ENCODE measurements around the gene FYTTD1. TPM values are rescaled to one million over a fixed set of nuclear protein-coding genes. Genes with fewer than 3 reads are reported as not detected.
A peak's percentile ranks its signal among the peaks of the same experiment; 100 is the strongest.
"Not testable (repeated sequence)": the region's sequence is repeated elsewhere in the genome, so short reads cannot be mapped to it uniquely, and the experiment has no call there.

Gene FYTTD1
- total RNA-seq, 1 donor from 2014 or later: 44.0 TPM

DNA sequence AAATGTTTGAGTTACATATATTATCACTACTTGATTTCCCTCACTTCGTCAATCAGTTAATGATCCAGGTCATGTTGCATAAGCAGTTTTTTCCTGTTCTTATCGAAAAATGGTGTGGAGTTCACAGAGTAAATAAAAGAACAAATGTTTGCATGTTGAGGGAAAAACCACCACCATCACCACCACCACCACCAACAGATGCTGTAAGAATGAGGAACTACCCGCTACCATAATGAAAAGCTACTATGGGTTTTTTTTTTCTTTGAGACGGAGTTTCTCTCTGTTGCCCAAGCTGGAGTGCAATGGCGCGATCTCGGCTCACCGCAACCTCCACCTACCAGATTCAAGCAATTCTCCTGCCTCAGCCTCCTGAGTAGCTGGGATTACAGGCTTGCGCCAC, 40.5 kb upstream of the FYTTD1 start:
- Histone ChIP-seq H3K4me1 (peaks cover 15% of the 10 kb centered on the region), H3K9me3 (no peaks in the 10 kb centered on the region), H3K4me3 (no peak overlapping the region), H3K36me3 (peaks cover 0 to 9% of the 10 kb centered on the region in 2 donors), H3K27ac (no peak overlapping the region), H3K27me3 (no peaks in the 10 kb centered on the region)
- TF ChIP-seq POLR2A (IDR thresholded peaks at IDR 0.05): no peak
- TF ChIP-seq, protein P1, sequence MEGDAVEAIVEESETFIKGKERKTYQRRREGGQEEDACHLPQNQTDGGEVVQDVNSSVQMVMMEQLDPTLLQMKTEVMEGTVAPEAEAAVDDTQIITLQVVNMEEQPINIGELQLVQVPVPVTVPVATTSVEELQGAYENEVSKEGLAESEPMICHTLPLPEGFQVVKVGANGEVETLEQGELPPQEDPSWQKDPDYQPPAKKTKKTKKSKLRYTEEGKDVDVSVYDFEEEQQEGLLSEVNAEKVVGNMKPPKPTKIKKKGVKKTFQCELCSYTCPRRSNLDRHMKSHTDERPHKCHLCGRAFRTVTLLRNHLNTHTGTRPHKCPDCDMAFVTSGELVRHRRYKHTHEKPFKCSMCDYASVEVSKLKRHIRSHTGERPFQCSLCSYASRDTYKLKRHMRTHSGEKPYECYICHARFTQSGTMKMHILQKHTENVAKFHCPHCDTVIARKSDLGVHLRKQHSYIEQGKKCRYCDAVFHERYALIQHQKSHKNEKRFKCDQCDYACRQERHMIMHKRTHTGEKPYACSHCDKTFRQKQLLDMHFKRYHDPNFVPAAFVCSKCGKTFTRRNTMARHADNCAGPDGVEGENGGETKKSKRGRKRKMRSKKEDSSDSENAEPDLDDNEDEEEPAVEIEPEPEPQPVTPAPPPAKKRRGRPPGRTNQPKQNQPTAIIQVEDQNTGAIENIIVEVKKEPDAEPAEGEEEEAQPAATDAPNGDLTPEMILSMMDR (IDR thresholded peaks at IDR 0.05): no peak
- no peak for TF ChIP-seq POLR2AphosphoS5 (IDR thresholded peaks at IDR 0.05; ENCODE audit: insufficient read depth in 1 of 2, low read depth in 1 of 2)
- no peak for DNase-seq (ENCODE audit: extremely low spot score in 2 of 2)
- intact Hi-C loops (cut with DNase I): no loop called here

DNA sequence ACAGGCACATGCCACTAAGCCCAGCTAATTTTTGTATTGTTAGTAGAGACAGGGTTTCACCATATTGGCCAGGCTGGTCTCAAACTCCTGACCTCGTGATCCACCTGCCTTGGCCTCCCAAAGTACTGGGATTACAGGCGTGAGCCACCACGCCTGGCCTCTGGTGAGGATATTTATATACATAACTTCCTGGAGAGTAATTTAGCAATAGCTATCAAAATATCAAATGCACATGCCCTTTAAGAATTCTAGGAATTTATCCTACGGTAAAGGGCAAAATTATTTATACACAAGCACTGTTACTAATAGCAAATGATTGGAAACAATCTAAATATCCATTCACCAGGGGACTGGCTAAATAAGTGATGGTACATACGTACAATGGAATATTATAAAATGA, 38.7 kb upstream of the FYTTD1 start:
- H3K36me3 ChIP-seq; H3K27me3 ChIP-seq; DNase-seq (ENCODE audit: extremely low spot score in 2 of 2); H3K4me3 ChIP-seq; H3K9me3 ChIP-seq; intact Hi-C loops (cut with DNase I): not testable (repeated sequence)
- Histone ChIP-seq H3K27ac (peak overlapping the region; percentile 92), H3K4me1 (peaks cover 15% of the 10 kb centered on the region)

DNA sequence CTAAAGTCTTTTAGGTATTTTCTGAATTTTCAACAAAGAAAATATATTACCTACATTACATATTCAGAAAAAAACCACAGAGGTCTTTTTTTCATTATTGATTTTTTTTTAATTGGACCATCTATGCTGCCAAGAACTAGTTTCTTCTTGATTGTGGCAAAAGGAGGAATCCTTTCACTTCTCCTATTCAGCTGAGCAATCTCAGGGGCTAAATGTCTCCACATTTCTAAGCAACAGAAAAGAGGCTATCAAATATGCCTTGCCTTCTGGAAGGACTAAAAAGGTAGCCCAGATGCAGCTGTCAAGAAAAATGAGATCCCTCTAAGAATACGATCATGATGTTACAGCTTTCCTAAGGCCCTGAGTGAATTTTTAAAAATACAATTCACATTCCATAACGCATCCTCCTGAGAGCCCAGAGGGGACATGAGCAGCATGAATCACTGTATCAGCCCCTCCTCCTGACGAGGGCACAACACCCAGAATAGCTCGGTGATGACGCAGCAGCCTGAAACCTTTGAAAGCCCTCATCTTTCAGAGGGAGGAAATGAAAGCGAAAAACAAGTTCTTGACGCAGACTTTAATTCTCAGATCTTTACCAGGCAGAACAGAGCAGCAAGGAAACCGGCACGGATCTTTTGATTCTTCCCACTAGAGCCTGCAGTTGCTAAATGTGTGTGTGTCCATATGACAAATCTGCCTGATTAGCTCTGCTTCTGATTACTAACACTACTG, 37.5 kb upstream of the FYTTD1 start:
- TF ChIP-seq POLR2A (IDR thresholded peaks at IDR 0.05): peak in 1 of 2 donors; percentile 56
- TF ChIP-seq POLR2AphosphoS5 (IDR thresholded peaks at IDR 0.05; ENCODE audit: insufficient read depth in 1 of 2, low read depth in 1 of 2): peak in 1 of 2 donors; percentile 98
- TF ChIP-seq, protein P1 (IDR thresholded peaks at IDR 0.05): no peak
- intact Hi-C loops (cut with DNase I): no loop called here
- peak overlapping the region; percentile 38 to 39 for H3K4me3 ChIP-seq
- H3K36me3 ChIP-seq: peaks cover 0 to 4% of the 10 kb centered on the region in 2 donors
- H3K4me1 ChIP-seq: peaks cover 15% of the 10 kb centered on the region
- no peaks in the 10 kb centered on the region for H3K9me3 ChIP-seq
- H3K27me3 ChIP-seq: no peaks in the 10 kb centered on the region
- DNase-seq (ENCODE audit: extremely low spot score in 2 of 2): peak in 1 of 2 donors; percentile 92
- H3K27ac ChIP-seq: peak overlapping the region; percentile 92

DNA sequence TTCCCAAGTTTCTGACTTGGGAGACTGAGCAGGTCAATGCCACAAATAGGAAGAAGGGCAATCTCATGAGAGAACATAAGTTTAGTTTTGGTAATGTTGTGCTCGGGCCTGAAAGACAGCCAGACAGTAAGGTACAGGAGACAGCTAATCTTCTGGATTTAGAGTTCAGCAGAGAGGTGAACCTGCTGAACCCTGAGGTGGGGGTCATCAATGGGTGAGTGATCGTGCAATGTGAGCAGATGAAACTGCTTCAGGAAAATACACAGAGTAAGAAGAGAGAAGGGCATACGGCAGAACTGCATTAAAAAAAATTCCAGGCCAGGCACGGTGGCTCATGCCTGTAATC, 36.2 kb upstream of the FYTTD1 start:
- H3K4me1 ChIP-seq: peaks cover 15% of the 10 kb centered on the region
- H3K27ac ChIP-seq: peak overlapping the region; percentile 92
- H3K27me3 ChIP-seq: no peaks in the 10 kb centered on the region
- no peaks in the 10 kb centered on the region for H3K9me3 ChIP-seq
- intact Hi-C loops (cut with DNase I): no loop called here
- H3K4me3 ChIP-seq: no peak overlapping the region
- DNase-seq (ENCODE audit: extremely low spot score in 2 of 2): no peak
- peaks cover 0 to 4% of the 10 kb centered on the region in 2 donors for H3K36me3 ChIP-seq
- TF ChIP-seq, protein P1 (IDR thresholded peaks at IDR 0.05): no peak

DNA sequence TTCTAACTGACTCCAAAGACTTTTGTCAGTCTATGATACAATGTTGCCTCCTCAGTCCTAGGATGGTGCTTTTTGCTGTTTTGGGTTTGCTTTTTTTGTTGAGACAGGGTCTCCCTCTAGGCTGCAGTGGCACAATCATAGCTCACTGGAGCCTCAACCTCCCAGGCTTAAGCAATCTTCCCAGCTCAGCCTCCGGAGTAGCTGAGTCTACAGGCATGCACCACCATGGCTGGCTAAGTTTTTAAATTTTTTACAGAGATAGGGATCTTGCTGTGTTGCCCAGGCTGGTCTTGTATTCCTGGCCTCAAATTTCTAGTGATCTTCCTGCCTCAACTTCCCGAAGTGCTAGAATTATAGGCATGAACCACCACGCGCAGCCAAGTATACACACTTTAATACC, 35.4 kb upstream of the FYTTD1 start:
- no peak for DNase-seq (ENCODE audit: extremely low spot score in 2 of 2)
- TF ChIP-seq, protein P1 (IDR thresholded peaks at IDR 0.05): no peak
- TF ChIP-seq POLR2A (IDR thresholded peaks at IDR 0.05) (no peak), POLR2AphosphoS5 (IDR thresholded peaks at IDR 0.05; ENCODE audit: insufficient read depth in 1 of 2, low read depth in 1 of 2) (no peak)
- Histone ChIP-seq H3K4me1 (peaks cover 15% of the 10 kb centered on the region), H3K9me3 (no peaks in the 10 kb centered on the region), H3K27me3 (no peaks in the 10 kb centered on the region), H3K36me3 (peaks cover 0 to 4% of the 10 kb centered on the region in 2 donors), H3K27ac (peak overlapping the region; percentile 92), H3K4me3 (no peak overlapping the region)
- intact Hi-C loops (cut with DNase I): no loop called here
